PC-3 (cell line): ENCODE results near the gene P2RX3. TPM values are rescaled to one million over a fixed set of nuclear protein-coding genes. Genes with fewer than 3 reads are reported as not detected.

Experiments used
- ATAC-seq: fragments of 200-7000 bp; cut with Tn5 transposase; 2 replicates; pipeline ENCODE4 v1.9.1; 2020; ENCODE audit warnings: mild to moderate bottlenecking, moderate library complexity
- BruUV-seq: library from RNA; stranded (reverse); fragments of 400-500 nt; replicated peaks from 2 replicates; lab custom pipeline; 2021; lab: Mats Ljungman, UMichigan
- CTCF ChIA-PET: fragments of 300-600 bp; sonication (Branson Sonifier 250); formaldehyde crosslinking; loops from one replicate; lab custom pipeline; 2022; ENCODE audit warnings: antibody characterized with exemption; lab: Charles Lee
- POLR2A ChIA-PET: fragments of 300-600 bp; sonication (Branson Sonifier 250); formaldehyde crosslinking; loops from one replicate; lab custom pipeline; 2022; ENCODE audit warnings: antibody characterized with exemption; ENCODE audit not compliant: unreplicated experiment; lab: Charles Lee
- DNase-seq: peaks from one replicate; pipeline ENCODE4 v3.0.0-alpha.2; 2015
- H2AFZ ChIP-seq: fragments of 300-600 bp; sonication (generic); 2 replicates; pipeline ENCODE4 v1.6.0; 2016; ENCODE audit warnings: antibody characterized with exemption, low read length
- H3F3A ChIP-seq: fragments of 300-600 bp; sonication (generic); one replicate; pipeline ENCODE4 v1.6.0; 2017; ENCODE audit warnings: antibody characterized with exemption, low read length, control low read depth, mild to moderate bottlenecking; ENCODE audit not compliant: unreplicated experiment
- H3K27ac ChIP-seq: fragments of 300-600 bp; sonication (generic); 2 replicates; pipeline ENCODE4 v1.5.1; 2016; ENCODE audit warnings: mild to moderate bottlenecking, low read length
- H3K27me3 ChIP-seq: fragments of 300-600 bp; sonication (generic); 2 replicates; pipeline ENCODE4 v1.6.1; 2016; ENCODE audit warnings: low read length, mixed read lengths
- H3K36me3 ChIP-seq: fragments of 300-600 bp; sonication (generic); 2 replicates; pipeline ENCODE4 v1.6.1; 2016; ENCODE audit warnings: low read depth, mixed run types, low read length, mixed read lengths
- H3K4me1 ChIP-seq: fragments of 300-600 bp; sonication (generic); 2 replicates; pipeline ENCODE4 v1.5.1; 2016; ENCODE audit warnings: low read length; ENCODE audit not compliant: insufficient read depth
- H3K4me2 ChIP-seq: fragments of 300-600 bp; sonication (generic); 2 replicates; pipeline ENCODE4 v1.6.0; 2016; ENCODE audit warnings: low read length
- H3K4me3 ChIP-seq: fragments of 300-600 bp; sonication (generic); 2 replicates; pipeline ENCODE4 v1.5.1; 2016; ENCODE audit warnings: mild to moderate bottlenecking, low read length, mixed read lengths
- H3K79me2 ChIP-seq: fragments of 300-600 bp; sonication (generic); 2 replicates; pipeline ENCODE4 v1.6.1; 2017; ENCODE audit warnings: low read length, mixed read lengths
- H3K9ac ChIP-seq: fragments of 300-600 bp; sonication (generic); 2 replicates; pipeline ENCODE4 v1.6.0; 2016; ENCODE audit warnings: mild to moderate bottlenecking, low read length
- H3K9me2 ChIP-seq: fragments of 300-600 bp; sonication (generic); replicated peaks from 2 replicates; pipeline ENCODE4 v1.6.1; 2016; ENCODE audit warnings: mixed run types, low read length, mixed read lengths
- H3K9me3 ChIP-seq: fragments of 300-600 bp; sonication (generic); 2 replicates; pipeline ENCODE4 v1.6.1; 2016; ENCODE audit warnings: low read length, mixed read lengths
- H4K20me1 ChIP-seq: fragments of 300-600 bp; sonication (generic); 2 replicates; pipeline ENCODE4 v1.6.1; 2016; ENCODE audit warnings: low read length, mixed read lengths
- EZH2 ChIP-seq: fragments of 300-600 bp; sonication (generic); IDR thresholded peaks from one replicate; pipeline ENCODE4 v1.6.1; 2017; ENCODE audit warnings: antibody characterized with exemption, mild to moderate bottlenecking, low read length; ENCODE audit not compliant: unreplicated experiment
- EZH2phosphoT487 ChIP-seq: fragments of 300-600 bp; sonication (generic); IDR thresholded peaks from 2 replicates; pipeline ENCODE4 v1.6.1; 2018; ENCODE audit warnings: mild to moderate bottlenecking, antibody characterized with exemption, low read length, borderline replicate concordance
- intact Hi-C: fragments of 100-400 bp; cut with micrococcal nuclease; formaldehyde crosslinking; loops from 2 replicates; pipeline ENCODE4 v1.9.0; 2023
- total RNA-seq: library from RNA; depleted of rRNA; stranded (reverse); fragments of >200 nt; gene quantifications from 2 replicates; pipeline ENCODE4 v1.2.3, GENCODE V29; 2014
- TF ChIP-seq, protein P1 (sequence below): fragments of 300-600 bp; sonication (generic); conservative IDR thresholded peaks from 2 replicates; pipeline ENCODE4 v1.5.1; 2017; ENCODE audit warnings: antibody characterized with exemption, low read depth, mild to moderate bottlenecking, low read length

P2RX3 gene
- total RNA-seq, 1 experiment from 2014 or later = not detected

DNA sequence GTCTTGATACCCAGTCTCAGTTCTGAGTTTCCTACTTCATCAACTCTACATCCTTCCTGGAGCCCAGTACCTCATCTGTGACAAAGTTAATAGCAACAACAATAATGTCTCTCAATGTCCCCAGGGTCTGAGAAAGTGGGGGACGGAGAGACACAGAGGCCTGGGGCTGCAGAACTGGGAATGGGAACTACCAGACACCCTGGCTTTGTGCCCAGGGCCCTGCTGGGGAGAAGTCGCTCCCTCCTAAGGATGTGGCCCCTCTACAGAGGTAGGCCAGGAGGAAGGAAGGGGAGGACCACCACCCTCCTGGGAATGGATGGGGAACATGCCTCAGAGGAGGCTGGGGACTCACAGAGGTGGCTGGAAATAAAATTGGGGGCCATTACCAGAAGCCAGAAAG lies 37.3 kb downstream of the P2RX3 start:
- no peaks in the 10 kb centered on the region for H3K79me2 ChIP-seq
- no peak for DNase-seq
- H3K27me3 ChIP-seq = no peaks in the 10 kb centered on the region
- no peaks in the 10 kb centered on the region for H3F3A ChIP-seq
- no peak overlapping the region for H3K27ac ChIP-seq
- H3K9ac ChIP-seq = no peak overlapping the region
- ChIA-PET CTCF (no interaction called here), POLR2A (no interaction called here)
- H3K4me2 ChIP-seq = no peak overlapping the region
- H3K9me2 ChIP-seq = no peaks in the 10 kb centered on the region
- H4K20me1 ChIP-seq = no peaks in the 10 kb centered on the region
- no peaks in the 10 kb centered on the region for H3K9me3 ChIP-seq
- no peaks in the 10 kb centered on the region for H3K36me3 ChIP-seq
- intact Hi-C loops = no loop called here
- no peaks in the 10 kb centered on the region for H3K4me1 ChIP-seq
- no peak overlapping the region for H2AFZ ChIP-seq
- TF ChIP-seq EZH2phosphoT487 (no peak), EZH2 (no peak)
- TF ChIP-seq, protein P1, sequence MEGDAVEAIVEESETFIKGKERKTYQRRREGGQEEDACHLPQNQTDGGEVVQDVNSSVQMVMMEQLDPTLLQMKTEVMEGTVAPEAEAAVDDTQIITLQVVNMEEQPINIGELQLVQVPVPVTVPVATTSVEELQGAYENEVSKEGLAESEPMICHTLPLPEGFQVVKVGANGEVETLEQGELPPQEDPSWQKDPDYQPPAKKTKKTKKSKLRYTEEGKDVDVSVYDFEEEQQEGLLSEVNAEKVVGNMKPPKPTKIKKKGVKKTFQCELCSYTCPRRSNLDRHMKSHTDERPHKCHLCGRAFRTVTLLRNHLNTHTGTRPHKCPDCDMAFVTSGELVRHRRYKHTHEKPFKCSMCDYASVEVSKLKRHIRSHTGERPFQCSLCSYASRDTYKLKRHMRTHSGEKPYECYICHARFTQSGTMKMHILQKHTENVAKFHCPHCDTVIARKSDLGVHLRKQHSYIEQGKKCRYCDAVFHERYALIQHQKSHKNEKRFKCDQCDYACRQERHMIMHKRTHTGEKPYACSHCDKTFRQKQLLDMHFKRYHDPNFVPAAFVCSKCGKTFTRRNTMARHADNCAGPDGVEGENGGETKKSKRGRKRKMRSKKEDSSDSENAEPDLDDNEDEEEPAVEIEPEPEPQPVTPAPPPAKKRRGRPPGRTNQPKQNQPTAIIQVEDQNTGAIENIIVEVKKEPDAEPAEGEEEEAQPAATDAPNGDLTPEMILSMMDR = no peak
- no peak overlapping the region for H3K4me3 ChIP-seq
- ATAC-seq = no peak
- no TSS peak for BruUV-seq

DNA sequence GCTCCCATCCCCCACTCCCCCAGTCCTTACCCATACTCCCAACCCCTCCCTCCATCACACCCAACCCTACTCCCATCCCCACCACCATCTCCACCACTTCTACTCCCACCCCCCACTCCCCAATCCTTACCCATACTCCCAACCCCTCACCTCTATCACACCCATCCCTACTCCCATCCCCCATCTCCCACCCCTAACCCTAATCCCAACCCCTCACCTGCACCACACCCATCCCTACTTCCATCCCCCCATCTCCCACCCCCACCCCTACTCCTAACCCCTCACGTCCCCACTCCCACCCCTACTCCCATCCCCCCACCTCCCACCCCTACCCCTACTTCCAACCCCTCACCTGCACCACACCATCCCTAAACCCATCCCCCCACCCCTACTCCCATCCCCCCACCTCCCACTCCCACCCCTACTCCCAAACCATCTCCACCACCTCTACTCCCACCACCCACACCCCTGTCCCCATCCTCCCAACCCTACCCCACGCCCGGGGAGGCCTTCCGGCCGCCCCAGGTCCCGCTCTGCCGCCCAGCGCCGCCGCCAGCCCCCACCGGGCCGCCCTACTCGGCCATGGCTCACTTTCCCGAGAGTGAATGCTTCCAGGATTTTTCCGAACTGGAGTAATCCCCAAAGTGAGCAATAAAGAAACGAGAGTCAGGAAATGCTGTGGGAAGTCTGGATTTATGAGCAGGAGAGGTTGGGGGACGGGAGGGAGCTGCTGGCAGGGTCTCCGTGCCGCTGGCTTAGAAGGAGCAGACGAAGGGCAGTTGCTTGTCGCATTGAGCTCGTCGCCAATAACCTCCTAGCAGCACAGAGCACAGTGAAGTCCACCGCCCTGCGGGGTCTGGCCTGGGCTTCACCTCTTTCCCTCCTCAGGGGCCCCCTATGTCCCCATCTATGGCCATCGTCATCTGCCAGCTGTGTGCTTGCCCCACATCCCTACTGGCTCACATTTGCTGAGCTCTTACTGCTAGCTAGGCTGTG lies 38.2 kb downstream of the P2RX3 start:
- H3K9me3 ChIP-seq = no peaks in the 10 kb centered on the region
- intact Hi-C loops = no loop called here
- no peak for DNase-seq
- BruUV-seq = no TSS peak
- no peak overlapping the region for H3K9ac ChIP-seq
- no peaks in the 10 kb centered on the region for H3K4me1 ChIP-seq
- H3K4me2 ChIP-seq = no peak overlapping the region
- H3F3A ChIP-seq = no peaks in the 10 kb centered on the region
- no peaks in the 10 kb centered on the region for H3K9me2 ChIP-seq
- H4K20me1 ChIP-seq = no peaks in the 10 kb centered on the region
- H2AFZ ChIP-seq = no peak overlapping the region
- no peaks in the 10 kb centered on the region for H3K36me3 ChIP-seq
- ChIA-PET POLR2A (no interaction called here), CTCF (no interaction called here)
- no peak for ATAC-seq
- no peak for TF ChIP-seq EZH2
- TF ChIP-seq, protein P1 = no peak
- TF ChIP-seq EZH2phosphoT487 = no peak
- H3K27me3 ChIP-seq = no peaks in the 10 kb centered on the region
- no peak overlapping the region for H3K4me3 ChIP-seq
- H3K79me2 ChIP-seq = no peaks in the 10 kb centered on the region
- no peak overlapping the region for H3K27ac ChIP-seq

DNA sequence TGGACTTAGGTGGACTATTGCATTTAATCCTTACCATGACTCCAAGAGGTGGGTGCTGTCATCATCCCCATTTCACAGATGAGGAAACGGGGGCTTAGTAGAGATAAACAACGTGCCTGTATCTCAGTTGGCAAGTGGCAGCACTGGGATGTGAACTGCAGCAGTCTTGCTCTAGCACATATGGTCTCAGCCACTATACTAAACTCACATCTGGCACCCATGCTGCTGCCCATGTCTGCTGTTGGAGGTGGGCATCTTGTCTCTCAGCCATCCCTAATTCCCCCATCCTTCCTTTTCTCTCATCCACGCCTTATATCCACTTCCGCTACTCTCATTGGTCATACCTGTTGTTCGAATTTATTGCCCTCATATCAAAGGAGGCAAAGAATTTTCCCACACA lies 39.0 kb downstream of the P2RX3 start:
- Histone ChIP-seq H3K27me3 (no peaks in the 10 kb centered on the region), H3K4me2 (no peak overlapping the region), H3K27ac (no peak overlapping the region), H3K9me2 (no peaks in the 10 kb centered on the region), H3K9me3 (no peaks in the 10 kb centered on the region), H3K4me1 (no peaks in the 10 kb centered on the region), H3K79me2 (no peaks in the 10 kb centered on the region), H2AFZ (no peak overlapping the region), H3F3A (no peaks in the 10 kb centered on the region), H3K36me3 (no peaks in the 10 kb centered on the region), H4K20me1 (no peaks in the 10 kb centered on the region), H3K4me3 (no peak overlapping the region), H3K9ac (no peak overlapping the region)
- intact Hi-C loops = no loop called here
- ATAC-seq (no peak), DNase-seq (no peak)
- BruUV-seq = no TSS peak
- no peak for TF ChIP-seq EZH2
- TF ChIP-seq EZH2phosphoT487 = no peak
- TF ChIP-seq, protein P1 = no peak
- ChIA-PET POLR2A (no interaction called here), CTCF (no interaction called here)
